T-helper 2 cell treated with Interferon-gamma antibody and Interleukin-4, amounts not matched to agents 5 μg/mL and 100 μg/mL, for 36 hours (primary cell): ENCODE results near the gene GAREM1.

Source experiments
- DNase-seq: peaks from one replicate; pipeline ENCODE4 v3.0.0; 2021; ENCODE audit warnings: low spot score
- H3K27ac Mint-ChIP-seq: one replicate; pipeline ENCODE4 v1.8.0; 2021; ENCODE audit warnings: mild to moderate bottlenecking, mixed read lengths
- H3K27me3 Mint-ChIP-seq: one replicate; pipeline ENCODE4 v1.8.0; 2021; ENCODE audit warnings: low read depth, mixed read lengths
- H3K36me3 Mint-ChIP-seq: one replicate; pipeline ENCODE4 v1.8.0; 2021; ENCODE audit warnings: low read depth, mixed read lengths
- H3K4me1 Mint-ChIP-seq: one replicate; pipeline ENCODE4 v1.8.0; 2021; ENCODE audit warnings: low read depth, mixed read lengths
- H3K4me3 Mint-ChIP-seq: one replicate; pipeline ENCODE4 v1.8.0; 2022; ENCODE audit warnings: mild to moderate bottlenecking, moderate library complexity, mixed read lengths
- H3K9me3 Mint-ChIP-seq: one replicate; pipeline ENCODE4 v1.8.0; 2021; ENCODE audit warnings: mixed read lengths

Gene GAREM1

DNA sequence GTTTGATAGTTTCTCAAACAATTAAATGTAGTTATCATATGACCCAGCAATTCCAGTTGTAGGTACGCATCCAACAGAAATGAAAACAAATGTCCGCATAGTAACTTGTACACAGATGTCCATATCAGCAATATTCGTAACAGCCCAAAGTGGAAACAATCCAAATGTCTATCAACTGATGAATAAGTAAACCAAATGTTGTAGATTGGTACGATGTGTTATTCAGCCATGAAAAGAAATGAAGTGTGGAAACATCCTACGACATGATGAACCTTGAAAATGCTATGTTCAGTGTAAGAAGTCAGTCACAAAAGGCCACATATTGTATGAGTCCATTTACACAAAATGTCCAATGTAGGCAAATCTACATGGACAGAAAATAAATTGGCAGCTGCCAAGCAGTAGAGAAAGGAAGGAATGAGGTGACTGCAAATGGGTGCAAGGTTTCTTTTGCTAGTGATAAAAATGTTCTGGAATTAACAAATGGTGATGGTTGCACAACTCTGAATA, 26.9 kb downstream of the GAREM1 start:
- no peaks in the 10 kb centered on the region for H3K9me3 Mint-ChIP-seq
- no peaks in the 10 kb centered on the region for H3K36me3 Mint-ChIP-seq
- no peak overlapping the region for H3K4me3 Mint-ChIP-seq
- H3K27ac Mint-ChIP-seq: no peak overlapping the region
- no peak for DNase-seq
- H3K4me1 Mint-ChIP-seq: no peaks in the 10 kb centered on the region
- peaks cover 11% of the 10 kb centered on the region for H3K27me3 Mint-ChIP-seq

DNA sequence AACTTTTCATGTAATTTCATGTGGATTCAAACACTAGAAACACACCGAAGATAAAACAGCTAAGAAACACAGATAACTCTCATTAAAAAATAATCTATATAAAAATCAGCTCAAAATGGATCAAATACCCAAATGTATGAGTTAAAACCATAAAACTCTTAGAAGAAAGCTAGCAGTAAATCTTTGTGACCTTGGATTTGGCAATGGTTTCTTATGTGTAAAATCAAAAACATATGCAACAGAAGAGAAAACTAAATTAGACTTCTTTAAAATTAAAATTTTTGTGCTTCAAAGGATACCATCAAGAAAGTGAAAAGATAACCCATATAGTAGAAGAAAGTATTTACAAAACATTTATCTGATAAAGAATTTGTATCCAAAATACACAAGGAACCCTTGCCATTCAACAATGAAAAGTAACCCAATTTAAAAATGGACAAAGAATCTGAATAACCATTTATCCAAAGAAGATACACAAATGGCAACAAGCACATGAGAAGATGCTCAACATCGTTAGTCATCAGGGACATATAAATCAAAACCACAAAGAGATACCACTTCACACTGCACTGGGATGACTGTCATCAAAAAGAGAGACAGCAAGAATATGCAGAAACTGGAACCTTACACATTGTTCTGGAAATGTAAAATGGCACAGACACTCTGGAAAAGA, 27.5 kb downstream of the GAREM1 start:
- H3K27ac Mint-ChIP-seq: no peak overlapping the region
- H3K27me3 Mint-ChIP-seq: peaks cover 11% of the 10 kb centered on the region
- no peaks in the 10 kb centered on the region for H3K4me1 Mint-ChIP-seq
- H3K36me3 Mint-ChIP-seq: no peaks in the 10 kb centered on the region
- H3K4me3 Mint-ChIP-seq: no peak overlapping the region
- DNase-seq: no peak
- H3K9me3 Mint-ChIP-seq: no peaks in the 10 kb centered on the region

DNA sequence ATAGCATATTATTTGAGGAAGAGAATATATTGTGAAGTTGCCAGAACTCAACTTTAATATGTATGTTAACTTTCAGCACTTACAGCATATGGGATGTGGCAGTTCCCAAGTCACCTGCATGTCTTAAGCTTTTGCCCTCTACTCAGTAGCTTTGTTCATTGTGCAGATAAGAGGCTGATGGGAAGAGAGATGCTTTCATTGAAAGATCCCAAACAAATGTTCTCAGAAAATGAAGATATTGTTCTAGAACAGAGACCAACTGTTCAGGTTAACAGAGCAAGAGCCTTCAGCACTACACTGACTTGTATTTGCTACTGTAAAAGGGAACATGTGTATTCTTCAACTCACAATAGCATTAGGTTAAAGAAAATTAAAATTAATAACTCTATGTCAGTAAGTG, 28.1 kb downstream of the GAREM1 start:
- Mint-ChIP-seq H3K4me1 (no peaks in the 10 kb centered on the region), H3K4me3 (no peak overlapping the region), H3K27ac (no peak overlapping the region), H3K36me3 (no peaks in the 10 kb centered on the region), H3K27me3 (peaks cover 11% of the 10 kb centered on the region), H3K9me3 (no peaks in the 10 kb centered on the region)
- DNase-seq: no peak

DNA sequence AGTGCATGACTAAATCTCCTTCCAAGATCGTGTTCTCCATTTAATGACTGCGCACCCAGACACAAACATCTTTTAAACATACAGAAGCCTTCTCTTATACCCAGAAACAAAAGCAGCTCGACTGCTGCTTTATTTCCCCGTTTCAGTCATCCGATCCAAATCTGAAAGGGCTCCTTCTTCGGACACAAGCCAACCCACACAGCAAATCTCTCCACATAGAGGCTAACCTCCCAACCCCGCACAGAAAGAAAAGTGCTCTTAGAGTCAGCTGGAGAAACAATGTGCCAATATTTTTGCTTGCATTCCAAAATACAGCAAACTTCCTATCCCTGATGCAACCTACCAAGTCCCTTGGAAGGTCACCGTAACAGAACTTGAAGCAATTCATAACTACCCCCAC, 29.1 kb downstream of the GAREM1 start:
- Mint-ChIP-seq H3K9me3 (no peaks in the 10 kb centered on the region), H3K27ac (no peak overlapping the region), H3K4me1 (no peaks in the 10 kb centered on the region), H3K36me3 (no peaks in the 10 kb centered on the region), H3K27me3 (peaks cover 11% of the 10 kb centered on the region), H3K4me3 (no peak overlapping the region)
- DNase-seq: no peak

- DNase-seq: no peak
- Mint-ChIP-seq H3K4me3 (no peak overlapping the region), H3K9me3 (no peaks in the 10 kb centered on the region), H3K36me3 (no peaks in the 10 kb centered on the region), H3K27ac (no peak overlapping the region), H3K27me3 (peaks cover 14% of the 10 kb centered on the region), H3K4me1 (no peaks in the 10 kb centered on the region)
Measured at GRCh38 chr18:32440518-32440917, 30.2 kb downstream of the GAREM1 start.

DNA sequence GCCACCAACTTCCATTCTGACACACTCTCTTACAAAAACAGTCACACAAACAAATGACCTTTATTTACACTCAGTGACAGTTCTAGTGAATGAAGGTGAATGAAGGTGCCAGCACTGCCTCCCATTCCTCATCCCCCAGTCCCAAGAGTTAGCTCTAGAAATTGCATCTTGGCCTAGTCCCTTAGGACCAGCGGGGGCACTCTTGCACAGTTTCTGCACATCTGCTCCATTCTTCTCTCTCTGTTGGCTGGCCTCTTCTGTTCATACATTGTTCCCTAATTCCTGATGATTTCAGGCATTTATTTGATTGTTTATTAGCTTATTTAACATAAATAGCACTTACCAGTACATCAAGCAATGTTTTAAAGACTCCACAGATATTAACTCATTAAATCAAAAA, 30.9 kb downstream of the GAREM1 start:
- Mint-ChIP-seq H3K36me3 (no peaks in the 10 kb centered on the region), H3K4me3 (no peak overlapping the region), H3K27me3 (peaks cover 11% of the 10 kb centered on the region), H3K9me3 (no peaks in the 10 kb centered on the region), H3K4me1 (no peaks in the 10 kb centered on the region), H3K27ac (no peak overlapping the region)
- no peak for DNase-seq

DNA sequence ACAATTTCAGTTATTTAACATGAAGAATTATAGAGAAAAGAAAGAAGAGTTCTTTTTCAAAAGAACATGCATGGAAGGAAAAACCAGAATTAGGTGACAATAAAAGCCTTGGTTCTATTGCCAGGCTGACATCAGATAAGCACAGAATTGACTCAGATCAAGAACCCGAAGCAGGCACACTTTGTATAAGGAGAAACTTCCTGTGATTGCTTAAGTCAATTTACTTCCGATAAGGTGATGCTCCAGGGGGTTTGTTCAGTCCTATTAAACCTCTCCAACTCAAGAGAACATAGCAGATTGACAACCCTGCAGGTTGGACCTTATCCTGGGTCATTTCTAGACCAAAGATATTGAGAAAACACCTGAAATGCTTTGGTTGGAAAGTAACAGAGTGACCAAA, 31.4 kb downstream of the GAREM1 start:
- Mint-ChIP-seq H3K4me3 (no peak overlapping the region), H3K27ac (no peak overlapping the region), H3K27me3 (peaks cover 11% of the 10 kb centered on the region), H3K36me3 (no peaks in the 10 kb centered on the region), H3K4me1 (no peaks in the 10 kb centered on the region), H3K9me3 (no peaks in the 10 kb centered on the region)
- DNase-seq: no peak

DNA sequence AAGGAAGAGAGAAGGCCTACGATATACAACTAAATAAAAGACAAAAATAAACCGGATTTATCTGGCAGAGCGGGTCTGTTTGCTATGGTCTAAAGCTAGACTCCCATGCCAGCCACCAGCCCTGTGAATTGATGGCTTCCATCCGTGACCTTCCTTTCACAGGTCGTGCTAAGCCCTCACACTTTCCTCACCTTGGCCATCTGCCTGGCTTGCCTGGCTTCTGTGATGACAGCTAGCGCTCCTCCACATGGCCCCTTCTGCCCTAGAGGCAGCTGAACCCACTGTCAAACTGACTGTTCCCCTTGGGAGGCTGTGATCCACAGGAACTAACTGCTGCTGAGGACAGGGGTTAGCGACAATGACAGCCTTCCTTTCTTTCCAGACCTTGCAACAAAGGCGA, 32.5 kb downstream of the GAREM1 start:
- H3K27ac Mint-ChIP-seq: no peak overlapping the region
- no peaks in the 10 kb centered on the region for H3K9me3 Mint-ChIP-seq
- DNase-seq: no peak
- no peak overlapping the region for H3K4me3 Mint-ChIP-seq
- no peaks in the 10 kb centered on the region for H3K36me3 Mint-ChIP-seq
- no peaks in the 10 kb centered on the region for H3K4me1 Mint-ChIP-seq
- peaks cover 7% of the 10 kb centered on the region for H3K27me3 Mint-ChIP-seq

DNA sequence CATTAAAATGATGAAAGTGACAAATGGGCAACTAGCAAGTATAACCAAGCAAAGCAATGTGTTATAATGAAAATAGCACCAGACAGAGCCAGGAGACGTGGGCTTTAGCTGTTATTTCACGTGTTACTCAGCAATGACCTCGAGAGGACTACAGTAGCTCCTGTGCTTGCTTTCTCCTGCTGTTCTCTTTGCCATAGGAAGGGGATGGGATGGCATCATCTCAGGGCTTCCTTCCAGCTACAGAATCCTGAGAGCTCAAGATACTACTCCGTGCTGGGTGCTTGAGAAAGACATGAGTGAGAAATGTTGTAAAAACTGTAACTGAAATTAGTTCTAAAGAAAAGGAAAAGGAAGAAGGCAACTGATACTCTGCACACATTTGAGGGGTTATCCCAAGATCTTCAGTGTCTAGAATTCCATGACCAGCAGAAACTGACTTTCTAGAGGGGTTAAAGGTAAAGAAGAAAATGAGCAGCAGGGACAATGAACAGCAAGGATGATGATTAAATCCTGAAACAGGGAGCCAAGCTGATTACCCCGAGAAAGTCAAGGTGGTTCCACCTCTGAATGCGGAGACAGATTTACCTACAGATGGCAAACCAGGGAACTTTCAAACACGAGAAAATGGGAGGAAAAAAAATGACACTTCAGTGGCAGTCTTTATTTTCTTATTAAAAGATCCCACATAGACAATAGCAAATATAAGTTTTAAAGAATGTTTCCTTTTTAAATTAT, 33.4 kb downstream of the GAREM1 start:
- DNase-seq: no peak
- Mint-ChIP-seq H3K4me1 (no peaks in the 10 kb centered on the region), H3K9me3 (no peaks in the 10 kb centered on the region), H3K4me3 (no peak overlapping the region), H3K36me3 (no peaks in the 10 kb centered on the region), H3K27me3 (peaks cover 8% of the 10 kb centered on the region), H3K27ac (no peak overlapping the region)

DNA sequence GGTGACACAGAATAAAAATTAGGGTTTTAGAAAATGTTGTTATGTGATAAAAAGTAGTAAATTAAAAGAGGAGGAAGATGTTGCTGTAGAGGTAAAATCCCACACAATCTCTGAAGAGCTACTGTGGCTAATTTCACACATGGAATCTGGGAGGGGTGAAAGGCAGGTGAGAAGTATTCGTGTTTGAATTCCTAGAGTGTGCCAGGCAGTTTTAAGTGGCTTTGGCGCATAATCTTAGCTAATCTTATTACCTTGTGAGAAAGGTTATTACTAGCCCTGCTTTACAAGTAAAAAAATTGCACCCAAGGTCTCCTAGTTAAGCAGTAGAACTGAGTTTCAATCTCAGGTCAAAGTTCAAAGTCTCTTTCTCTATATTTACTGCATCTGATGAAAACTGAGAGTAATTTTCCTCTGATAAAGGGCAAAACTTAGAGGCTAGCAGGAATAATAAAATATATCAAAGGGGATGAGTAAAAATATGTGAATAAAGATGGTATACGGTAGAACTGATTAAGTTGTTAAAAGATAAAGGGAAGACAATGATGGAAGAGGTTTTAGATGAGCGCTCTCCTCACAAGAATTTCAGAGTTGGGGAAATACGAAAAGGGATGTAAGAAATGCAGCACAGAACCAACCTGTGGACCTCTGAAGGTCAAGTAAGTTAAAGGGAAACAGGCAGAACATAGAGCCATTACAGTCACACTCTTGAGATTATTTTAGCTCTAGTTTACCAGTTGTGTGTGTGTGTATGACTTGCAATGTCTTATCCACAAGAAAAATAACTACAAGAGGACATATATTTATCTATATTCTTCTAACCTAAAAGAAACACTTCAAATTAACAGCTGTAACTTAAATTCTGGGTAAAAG, 34.8 kb downstream of the GAREM1 start:
- Mint-ChIP-seq H3K4me3 (no peak overlapping the region), H3K36me3 (no peaks in the 10 kb centered on the region), H3K27me3 (peaks cover 8% of the 10 kb centered on the region), H3K4me1 (no peaks in the 10 kb centered on the region), H3K27ac (no peak overlapping the region), H3K9me3 (peaks cover 2% of the 10 kb centered on the region)
- no peak for DNase-seq

DNA sequence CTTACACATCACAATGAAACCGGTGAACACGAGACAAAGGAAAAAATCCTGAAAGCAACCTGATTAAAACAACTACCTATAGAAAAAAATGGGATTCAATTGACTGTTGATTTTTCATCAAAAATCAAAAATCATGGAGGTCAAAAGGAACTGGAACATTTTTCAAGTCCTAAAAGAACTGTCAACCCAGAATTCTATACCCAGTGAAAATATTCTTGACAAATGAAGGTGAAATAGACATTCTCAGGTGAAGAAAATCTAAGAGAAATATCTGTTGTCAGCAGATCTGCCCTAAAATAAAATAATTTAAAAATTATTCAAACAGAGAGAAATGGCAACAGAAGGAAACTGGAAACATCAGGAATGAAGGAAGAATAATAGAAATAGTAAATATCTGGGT, 38.9 kb downstream of the GAREM1 start:
- DNase-seq: no peak
- H3K27me3 Mint-ChIP-seq: peaks cover 9% of the 10 kb centered on the region
- H3K27ac Mint-ChIP-seq: no peak overlapping the region
- no peaks in the 10 kb centered on the region for H3K4me1 Mint-ChIP-seq
- no peak overlapping the region for H3K4me3 Mint-ChIP-seq
- peaks cover 4% of the 10 kb centered on the region for H3K9me3 Mint-ChIP-seq
- H3K36me3 Mint-ChIP-seq: no peaks in the 10 kb centered on the region

GRCh38 chr18:32429402-32429801, 41.3 kb downstream of the GAREM1 start:
- H3K4me3 Mint-ChIP-seq: no peak overlapping the region
- no peaks in the 10 kb centered on the region for H3K36me3 Mint-ChIP-seq
- no peak overlapping the region for H3K27ac Mint-ChIP-seq
- DNase-seq: no peak
- peaks cover 6% of the 10 kb centered on the region for H3K27me3 Mint-ChIP-seq
- no peaks in the 10 kb centered on the region for H3K4me1 Mint-ChIP-seq
- H3K9me3 Mint-ChIP-seq: peaks cover 4% of the 10 kb centered on the region

GRCh38 chr18:32427084-32427900, 43.4 kb downstream of the GAREM1 start:
- no peak for DNase-seq
- peaks cover 10% of the 10 kb centered on the region for H3K27me3 Mint-ChIP-seq

More at GRCh38 chr18:32427084-32427900, 43.4 kb downstream of the GAREM1 start:
- Mint-ChIP-seq H3K4me3 (no peak overlapping the region), H3K27ac (no peak overlapping the region), H3K4me1 (no peaks in the 10 kb centered on the region), H3K36me3 (no peaks in the 10 kb centered on the region), H3K9me3 (peaks cover 4% of the 10 kb centered on the region)
